ENCODE data around the gene TIGIT. TPM values are rescaled to one million over a fixed set of nuclear protein-coding genes. Genes with fewer than 3 reads are reported as not detected.

The TIGIT gene
- 1.5 TPM for total RNA-seq

DNA sequence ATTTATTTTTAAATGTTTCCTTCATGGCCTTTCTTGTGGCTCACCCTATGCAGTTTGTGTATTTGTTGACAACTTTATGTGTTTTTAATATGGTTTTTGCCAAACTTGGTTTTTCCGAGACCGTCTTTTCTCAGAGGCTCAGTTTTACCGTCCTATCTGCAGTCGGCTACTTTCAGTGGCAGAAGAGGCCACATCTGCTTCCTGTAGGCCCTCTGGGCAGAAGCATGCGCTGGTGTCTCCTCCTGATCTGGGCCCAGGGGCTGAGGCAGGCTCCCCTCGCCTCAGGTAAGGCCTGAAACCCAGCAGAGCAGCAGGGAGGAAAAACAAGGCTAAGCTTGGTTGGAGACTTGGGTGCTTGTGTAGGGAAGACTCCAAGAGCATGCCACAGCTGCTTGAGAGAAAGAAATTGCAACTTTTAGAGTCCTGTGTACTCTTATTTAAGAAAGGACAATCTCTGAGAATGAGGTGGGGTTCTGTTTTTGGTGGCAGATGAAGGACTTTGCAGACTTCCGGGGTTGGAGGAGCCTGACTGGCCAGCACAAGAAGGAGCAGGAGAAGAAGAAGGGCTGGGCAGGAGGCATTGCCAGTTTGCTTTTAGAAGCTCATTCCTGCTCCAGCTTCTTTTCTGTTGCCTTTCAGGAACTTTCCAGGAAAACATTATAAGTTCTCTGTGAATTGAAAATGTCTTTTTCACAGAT lies at the start of gene TIGIT:
TIGIT (plus strand) TSS at position 191 of the 698 bp plus-strand sequence; CDS start at position 225, 34 bp downstream.

Other genes starting within 250 kb of the TIGIT start
- 7.1 TPM for gene CCDC191, start 237.5 kb upstream of the TIGIT start, total RNA-seq
- gene QTRT2, start 237.3 kb upstream of the TIGIT start, total RNA-seq, result 29.0 TPM
- gene DRD3, start 115.0 kb upstream of the TIGIT start, total RNA-seq, result not detected
- 0.06 TPM for gene ZNF80, start 56.5 kb upstream of the TIGIT start, total RNA-seq